ENCODE results near the gene TIMM44.

DNA sequence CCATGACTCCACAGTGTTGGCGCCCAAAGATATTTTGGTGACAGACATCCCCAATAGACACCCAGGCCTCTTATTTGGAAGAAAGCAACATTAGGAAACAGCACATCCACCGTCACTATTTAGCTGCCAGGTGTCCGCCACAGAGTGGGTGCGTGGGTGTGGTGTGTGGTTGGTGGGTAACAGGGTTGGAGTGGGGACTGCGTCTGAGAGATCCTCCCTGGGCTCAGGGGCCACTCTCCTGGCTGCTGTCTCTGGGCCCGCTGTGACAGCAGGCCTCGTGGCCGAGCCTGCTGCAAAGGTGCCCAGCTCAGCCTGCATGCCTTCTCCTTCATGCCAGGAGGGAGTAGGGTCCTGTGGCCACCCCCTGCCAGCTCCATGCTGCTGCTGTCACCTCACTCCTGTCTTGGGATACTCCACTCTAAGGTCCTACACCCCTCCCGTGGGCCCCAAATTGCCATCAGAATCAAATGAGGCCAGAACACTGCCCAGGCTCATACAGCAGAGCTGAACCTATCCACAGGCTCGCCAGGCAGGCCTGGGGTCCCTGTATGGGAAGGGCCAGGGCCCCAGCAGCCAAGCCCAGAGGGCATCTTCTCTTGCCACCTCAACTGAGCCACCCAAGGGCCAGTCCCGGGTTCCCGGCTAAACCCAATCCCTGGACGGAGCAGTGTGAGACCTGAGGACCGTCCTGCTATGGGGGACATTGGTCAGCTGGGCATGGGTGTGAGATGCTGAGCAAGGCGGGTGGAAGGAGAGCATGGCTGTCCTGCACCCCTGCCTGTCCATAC, 24.7 kb upstream of the TIMM44 start:
- no peak for TF ChIP-seq GATA2 (IDR thresholded peaks at IDR 0.05; ENCODE audit: low read depth, low read length)
- no peak for TF ChIP-seq GATA3 (IDR thresholded peaks at IDR 0.05; ENCODE audit: low read depth, low read length)

All from SH-SY5Y (cell line).